ENCODE measurements around the gene HIF1A.
"Not testable (repeated sequence)": the region's sequence is repeated elsewhere in the genome, so short reads cannot be mapped to it uniquely, and the experiment has no call there.

HIF1A gene

DNA sequence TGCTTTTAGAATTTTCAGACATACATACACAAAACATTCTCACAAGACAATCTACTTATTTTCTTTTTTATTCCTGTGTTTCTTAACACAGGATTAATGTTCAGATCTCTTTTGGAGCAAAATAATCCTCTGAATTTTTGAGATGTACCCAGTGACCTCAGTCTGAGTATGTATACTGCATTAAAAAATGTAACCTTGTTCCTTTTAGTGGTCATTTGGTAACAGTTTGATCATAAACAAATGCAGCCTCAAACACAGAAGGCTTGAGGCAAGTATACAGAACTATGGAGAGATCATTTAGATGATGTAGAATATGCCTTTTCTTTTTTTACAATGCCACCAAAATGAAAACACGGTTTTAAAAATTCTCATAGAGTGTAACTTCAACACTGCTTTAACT lies 9.7 kb downstream of the HIF1A start:
- H3K27ac ChIP-seq (ENCODE audit: low read depth, low read length) = no peak overlapping the region
- no peak overlapping the region for H3K9ac ChIP-seq (ENCODE audit: low read length in 5 of 5)
- no peak overlapping the region for H3K4me3 ChIP-seq (ENCODE audit: low read depth in 1 of 5, low read length in 5 of 5)
- H3K9me3 ChIP-seq (ENCODE audit: control insufficient read depth in 5 of 5, low read length in 5 of 5) = no peaks in the 10 kb centered on the region
- no peaks in the 10 kb centered on the region for H3K36me3 ChIP-seq (ENCODE audit: control insufficient read depth in 5 of 5, insufficient read depth in 5 of 5, low read length in 5 of 5)
- H3K4me1 ChIP-seq (ENCODE audit: control insufficient read depth in 5 of 5, insufficient read depth in 5 of 5, low read length in 5 of 5) = peaks cover 0 to 15% (median 12%) of the 10 kb centered on the region in 5 donors
- H3K27me3 ChIP-seq (ENCODE audit: control insufficient read depth in 5 of 5, insufficient read depth in 4 of 5, low read length in 5 of 5) = no peaks in the 10 kb centered on the region

DNA sequence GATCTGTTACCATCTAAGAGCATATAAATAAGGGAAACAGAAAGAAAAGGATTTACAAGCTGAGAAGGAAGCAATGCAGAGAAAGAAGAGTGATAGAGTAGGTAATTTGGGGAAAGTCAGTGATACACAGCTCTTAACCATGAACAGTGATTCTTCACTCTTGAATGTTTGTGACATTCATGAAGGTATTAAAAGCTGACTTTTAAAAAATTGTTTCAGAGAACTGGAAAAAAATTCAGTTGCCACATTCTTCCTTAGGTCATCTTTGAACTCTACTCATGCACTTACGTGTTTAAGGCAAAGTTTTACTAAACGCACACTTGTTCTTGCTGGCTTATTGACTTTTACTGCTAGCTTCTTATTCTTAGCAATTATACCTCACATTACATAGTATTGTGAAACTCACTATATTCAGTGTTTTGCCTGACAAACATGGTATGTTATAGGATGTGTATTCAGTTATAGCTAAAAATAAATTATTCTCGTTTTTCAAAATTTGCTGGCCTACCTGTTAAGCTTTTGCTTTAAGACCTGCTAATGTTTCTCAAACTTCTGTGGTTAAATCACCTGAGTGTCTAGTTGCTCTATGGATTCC lies 10.9 kb downstream of the HIF1A start:
- no peaks in the 10 kb centered on the region for H3K27me3 ChIP-seq (ENCODE audit: control insufficient read depth in 5 of 5, insufficient read depth in 4 of 5, low read length in 5 of 5)
- H3K9ac ChIP-seq (ENCODE audit: low read length in 5 of 5) = no peak overlapping the region
- H3K9me3 ChIP-seq (ENCODE audit: control insufficient read depth in 5 of 5, low read length in 5 of 5) = no peaks in the 10 kb centered on the region
- no peak overlapping the region for H3K27ac ChIP-seq (ENCODE audit: low read depth, low read length)
- no peaks in the 10 kb centered on the region for H3K36me3 ChIP-seq (ENCODE audit: control insufficient read depth in 5 of 5, insufficient read depth in 5 of 5, low read length in 5 of 5)
- peaks cover 0 to 12% (median 8%) of the 10 kb centered on the region in 5 donors for H3K4me1 ChIP-seq (ENCODE audit: control insufficient read depth in 5 of 5, insufficient read depth in 5 of 5, low read length in 5 of 5)
- no peak overlapping the region for H3K4me3 ChIP-seq (ENCODE audit: low read depth in 1 of 5, low read length in 5 of 5)

DNA sequence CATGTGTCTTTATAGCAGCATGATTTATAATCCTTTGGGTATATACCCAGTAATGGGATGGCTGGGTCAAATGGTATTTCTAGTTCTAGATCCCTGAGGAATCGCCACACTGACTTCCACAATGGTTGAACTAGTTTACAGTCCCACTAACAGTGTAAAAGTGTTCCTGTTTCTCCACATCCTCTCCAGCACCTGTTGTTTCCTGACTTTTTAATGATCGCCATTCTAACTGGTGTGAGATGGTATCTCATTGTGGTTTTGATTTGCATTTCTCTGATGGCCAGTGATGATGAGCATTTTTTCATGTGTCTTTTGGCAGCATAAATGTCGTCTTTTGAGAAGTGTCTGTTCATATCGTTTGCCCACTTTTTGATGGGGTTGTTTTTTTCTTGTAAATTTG lies 12.5 kb downstream of the HIF1A start:
- H3K36me3 ChIP-seq (ENCODE audit: control insufficient read depth in 5 of 5, insufficient read depth in 5 of 5, low read length in 5 of 5); H3K9me3 ChIP-seq (ENCODE audit: control insufficient read depth in 5 of 5, low read length in 5 of 5); H3K9ac ChIP-seq (ENCODE audit: low read length in 5 of 5); H3K27ac ChIP-seq (ENCODE audit: low read depth, low read length); H3K27me3 ChIP-seq (ENCODE audit: control insufficient read depth in 5 of 5, insufficient read depth in 4 of 5, low read length in 5 of 5); H3K4me3 ChIP-seq (ENCODE audit: low read depth in 1 of 5, low read length in 5 of 5): not testable (repeated sequence)
- H3K4me1 ChIP-seq (ENCODE audit: control insufficient read depth in 5 of 5, insufficient read depth in 5 of 5, low read length in 5 of 5) = peaks cover 0 to 13% (median 12%) of the 10 kb centered on the region in 5 donors

DNA sequence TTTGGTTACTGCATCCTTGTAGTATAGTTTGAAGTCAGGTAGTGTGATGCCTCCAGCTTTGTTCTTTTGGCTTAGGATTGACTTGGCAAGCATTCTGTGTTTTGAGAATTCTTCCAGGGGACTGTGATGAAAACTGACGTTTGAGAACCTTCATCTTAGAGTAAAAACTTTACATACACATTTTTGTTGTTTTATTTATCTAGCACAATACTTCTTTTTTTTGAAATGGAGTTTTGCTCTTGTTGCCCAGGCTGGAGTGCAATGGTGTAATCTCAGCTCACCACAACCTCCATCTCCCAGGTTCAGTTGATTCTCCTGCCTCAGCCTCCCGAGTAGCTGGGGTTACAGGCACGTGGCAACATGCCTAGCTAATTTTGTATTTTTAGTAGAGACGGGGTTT lies 13.4 kb downstream of the HIF1A start:
- H3K36me3 ChIP-seq (ENCODE audit: control insufficient read depth in 5 of 5, insufficient read depth in 5 of 5, low read length in 5 of 5); H3K9me3 ChIP-seq (ENCODE audit: control insufficient read depth in 5 of 5, low read length in 5 of 5); H3K27me3 ChIP-seq (ENCODE audit: control insufficient read depth in 5 of 5, insufficient read depth in 4 of 5, low read length in 5 of 5); H3K27ac ChIP-seq (ENCODE audit: low read depth, low read length); H3K4me3 ChIP-seq (ENCODE audit: low read depth in 1 of 5, low read length in 5 of 5); H3K9ac ChIP-seq (ENCODE audit: low read length in 5 of 5): not testable (repeated sequence)
- peaks cover 0 to 13% (median 8%) of the 10 kb centered on the region in 5 donors for H3K4me1 ChIP-seq (ENCODE audit: control insufficient read depth in 5 of 5, insufficient read depth in 5 of 5, low read length in 5 of 5)

DNA sequence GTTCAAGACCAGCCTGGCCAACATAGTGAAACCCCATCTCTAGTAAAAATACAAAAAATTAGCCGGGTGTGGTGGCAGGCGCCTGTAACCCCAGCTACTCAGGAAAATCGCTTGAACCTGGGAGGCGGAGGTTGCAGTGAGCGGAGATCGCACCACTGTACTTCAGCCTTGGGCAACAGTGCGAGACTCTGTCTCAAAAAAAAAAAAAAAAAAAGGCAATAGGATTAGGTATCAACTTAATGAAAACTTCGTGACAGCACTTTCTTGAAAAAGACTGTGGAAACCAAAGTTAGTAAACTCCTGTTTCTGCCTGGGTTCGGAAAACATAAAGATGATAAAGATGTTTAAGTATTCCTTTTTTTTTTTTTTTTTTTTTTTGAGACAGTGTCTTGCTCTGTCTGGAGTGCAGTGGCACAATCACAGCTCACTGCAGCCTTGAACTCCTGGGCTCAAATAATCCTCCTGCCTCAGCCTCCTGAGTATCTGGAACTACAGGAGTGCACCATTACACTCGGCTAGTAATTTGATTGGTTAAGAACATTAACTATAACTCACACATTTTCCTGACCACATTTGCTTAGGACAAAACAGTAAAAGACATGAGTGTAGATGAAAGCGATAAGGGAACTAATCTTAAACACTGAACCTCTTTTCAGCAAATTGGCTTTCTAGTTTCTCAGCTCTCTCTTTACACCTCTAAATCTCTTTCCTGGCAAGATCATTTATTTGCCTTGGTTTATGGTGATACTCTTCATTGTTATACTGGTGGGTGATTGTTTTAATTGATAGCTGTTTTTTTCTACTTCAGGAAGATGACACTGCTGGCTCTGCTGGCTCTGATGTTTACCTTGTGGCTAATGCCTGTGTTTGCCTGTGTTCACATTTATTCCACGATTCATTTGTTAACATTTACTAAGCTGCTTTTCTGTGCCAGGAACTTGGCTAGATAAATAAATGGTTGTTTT lies 15.8 kb downstream of the HIF1A start:
- Histone ChIP-seq H3K9me3 (ENCODE audit: control insufficient read depth in 5 of 5, low read length in 5 of 5) (no peaks in the 10 kb centered on the region), H3K4me1 (ENCODE audit: control insufficient read depth in 5 of 5, insufficient read depth in 5 of 5, low read length in 5 of 5) (peaks cover 0 to 22% (median 18%) of the 10 kb centered on the region in 5 donors), H3K9ac (ENCODE audit: low read length in 5 of 5) (no peak overlapping the region), H3K4me3 (ENCODE audit: low read depth in 1 of 5, low read length in 5 of 5) (no peak overlapping the region), H3K27me3 (ENCODE audit: control insufficient read depth in 5 of 5, insufficient read depth in 4 of 5, low read length in 5 of 5) (no peaks in the 10 kb centered on the region), H3K27ac (ENCODE audit: low read depth, low read length) (no peak overlapping the region), H3K36me3 (ENCODE audit: control insufficient read depth in 5 of 5, insufficient read depth in 5 of 5, low read length in 5 of 5) (no peaks in the 10 kb centered on the region)

DNA sequence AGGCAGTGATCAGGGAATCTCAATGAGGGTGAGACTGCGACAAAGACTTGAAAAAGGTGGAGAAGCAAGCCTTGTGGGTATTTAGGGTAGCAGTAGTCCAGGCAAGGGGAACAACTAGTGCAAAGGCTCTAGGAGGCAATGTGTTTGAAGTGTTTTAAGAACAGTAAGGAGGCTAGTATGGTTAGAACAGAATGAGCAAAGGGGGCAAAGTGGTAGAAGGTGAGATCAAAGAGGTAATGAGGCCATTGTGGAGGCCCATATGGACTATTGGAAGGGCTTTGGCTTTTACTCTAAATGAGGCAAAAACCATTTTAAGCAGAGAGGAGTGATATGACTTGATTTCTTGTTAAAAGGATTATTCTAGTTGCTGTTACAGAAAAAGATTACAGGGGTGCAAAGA lies 16.8 kb downstream of the HIF1A start:
- H3K9me3 ChIP-seq (ENCODE audit: control insufficient read depth in 5 of 5, low read length in 5 of 5) = no peaks in the 10 kb centered on the region
- H3K36me3 ChIP-seq (ENCODE audit: control insufficient read depth in 5 of 5, insufficient read depth in 5 of 5, low read length in 5 of 5) = no peaks in the 10 kb centered on the region
- no peak overlapping the region for H3K27ac ChIP-seq (ENCODE audit: low read depth, low read length)
- H3K4me3 ChIP-seq (ENCODE audit: low read depth in 1 of 5, low read length in 5 of 5) = no peak overlapping the region
- H3K27me3 ChIP-seq (ENCODE audit: control insufficient read depth in 5 of 5, insufficient read depth in 4 of 5, low read length in 5 of 5) = no peaks in the 10 kb centered on the region
- H3K4me1 ChIP-seq (ENCODE audit: control insufficient read depth in 5 of 5, insufficient read depth in 5 of 5, low read length in 5 of 5) = peaks cover 0 to 23% (median 20%) of the 10 kb centered on the region in 5 donors
- H3K9ac ChIP-seq (ENCODE audit: low read length in 5 of 5) = no peak overlapping the region

DNA sequence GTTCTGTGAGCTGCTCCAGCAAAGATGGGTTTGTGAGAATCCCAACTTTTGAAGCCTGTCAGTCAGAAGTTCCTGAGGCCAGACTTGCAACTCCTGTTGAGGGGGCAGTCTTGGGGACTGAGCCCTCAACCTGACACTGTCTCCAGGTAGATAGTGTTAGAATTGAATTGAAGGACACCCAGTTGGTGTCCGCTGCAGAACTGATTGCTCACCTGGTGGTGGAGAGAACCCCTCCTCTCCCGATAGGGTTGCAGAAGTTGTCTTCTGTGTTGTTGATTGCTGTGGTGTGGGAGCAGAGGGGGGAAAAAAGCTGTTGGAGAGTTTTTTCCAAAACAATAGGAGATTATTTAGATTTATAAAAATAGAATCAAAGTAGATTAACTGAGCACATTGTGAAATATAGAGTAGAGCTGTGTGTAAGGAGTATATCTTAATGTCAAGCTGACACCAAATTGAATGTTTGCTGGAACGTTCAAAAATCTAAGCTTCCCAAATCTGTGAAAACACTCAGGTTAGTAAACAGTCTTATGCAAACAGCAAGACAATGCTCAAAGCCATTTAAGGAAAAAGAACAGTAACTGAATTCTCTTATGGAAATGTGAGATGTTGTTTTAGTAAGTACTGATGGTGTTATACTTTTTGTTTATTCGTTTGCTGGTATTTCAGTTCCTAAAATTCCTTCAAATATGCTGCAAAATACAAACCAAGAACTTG lies 18.6 kb downstream of the HIF1A start:
- peaks cover 0 to 26% (median 23%) of the 10 kb centered on the region in 5 donors for H3K4me1 ChIP-seq (ENCODE audit: control insufficient read depth in 5 of 5, insufficient read depth in 5 of 5, low read length in 5 of 5)
- H3K27ac ChIP-seq (ENCODE audit: low read depth, low read length) = no peak overlapping the region
- H3K9ac ChIP-seq (ENCODE audit: low read length in 5 of 5) = no peak overlapping the region
- H3K36me3 ChIP-seq (ENCODE audit: control insufficient read depth in 5 of 5, insufficient read depth in 5 of 5, low read length in 5 of 5) = no peaks in the 10 kb centered on the region
- H3K9me3 ChIP-seq (ENCODE audit: control insufficient read depth in 5 of 5, low read length in 5 of 5) = no peaks in the 10 kb centered on the region
- no peak overlapping the region for H3K4me3 ChIP-seq (ENCODE audit: low read depth in 1 of 5, low read length in 5 of 5)
- no peaks in the 10 kb centered on the region for H3K27me3 ChIP-seq (ENCODE audit: control insufficient read depth in 5 of 5, insufficient read depth in 4 of 5, low read length in 5 of 5)

DNA sequence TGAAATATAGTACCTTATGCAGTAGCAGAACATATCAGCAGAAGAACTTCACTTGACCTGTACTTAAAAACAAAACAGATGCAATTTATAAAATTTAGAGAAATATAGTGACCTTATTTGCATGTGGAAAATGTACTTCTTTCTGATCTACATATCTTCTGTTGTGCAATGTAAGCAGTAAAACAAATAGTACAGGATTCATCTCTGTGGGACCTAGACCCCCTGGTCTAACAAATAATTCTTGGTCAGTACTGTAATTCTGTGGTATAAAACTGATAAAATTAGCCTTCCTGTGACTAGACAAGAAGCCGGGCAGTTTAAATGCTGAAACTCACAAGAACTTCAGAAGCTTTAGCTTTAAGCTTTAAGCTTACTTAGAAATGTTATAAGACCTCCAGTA lies 21.6 kb downstream of the HIF1A start:
- Histone ChIP-seq H3K9ac (ENCODE audit: low read length in 5 of 5) (no peak overlapping the region), H3K4me1 (ENCODE audit: control insufficient read depth in 5 of 5, insufficient read depth in 5 of 5, low read length in 5 of 5) (peaks cover 0 to 35% (median 23%) of the 10 kb centered on the region in 5 donors), H3K27me3 (ENCODE audit: control insufficient read depth in 5 of 5, insufficient read depth in 4 of 5, low read length in 5 of 5) (no peaks in the 10 kb centered on the region), H3K36me3 (ENCODE audit: control insufficient read depth in 5 of 5, insufficient read depth in 5 of 5, low read length in 5 of 5) (peaks cover 0 to 4% (median under 1%) of the 10 kb centered on the region in 5 donors), H3K9me3 (ENCODE audit: control insufficient read depth in 5 of 5, low read length in 5 of 5) (no peaks in the 10 kb centered on the region), H3K4me3 (ENCODE audit: low read depth in 1 of 5, low read length in 5 of 5) (no peak overlapping the region), H3K27ac (ENCODE audit: low read depth, low read length) (no peak overlapping the region)

DNA sequence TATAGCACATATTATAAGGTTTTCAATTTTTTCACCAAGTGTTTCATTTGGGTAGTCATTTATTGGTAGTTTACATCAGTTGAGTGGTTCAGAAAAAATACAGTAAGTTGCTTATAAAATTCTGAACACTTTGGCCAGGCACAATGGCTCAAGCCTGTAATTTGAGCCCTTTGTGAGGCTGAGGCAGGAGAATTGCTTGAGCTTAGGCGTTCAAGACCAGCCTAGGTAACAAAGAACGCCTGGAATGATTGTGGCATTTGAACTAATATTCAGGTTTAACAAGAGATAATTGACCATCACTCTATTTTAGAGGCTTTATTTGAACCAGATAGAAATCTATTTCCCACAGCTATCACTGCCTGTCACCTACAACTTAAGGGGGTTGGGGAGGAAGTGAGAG lies 22.7 kb downstream of the HIF1A start:
- Histone ChIP-seq H3K4me1 (ENCODE audit: control insufficient read depth in 5 of 5, insufficient read depth in 5 of 5, low read length in 5 of 5) (peaks cover 0 to 35% (median 23%) of the 10 kb centered on the region in 5 donors), H3K36me3 (ENCODE audit: control insufficient read depth in 5 of 5, insufficient read depth in 5 of 5, low read length in 5 of 5) (peaks cover 2 to 8% (median 6%) of the 10 kb centered on the region in 5 donors), H3K27me3 (ENCODE audit: control insufficient read depth in 5 of 5, insufficient read depth in 4 of 5, low read length in 5 of 5) (no peaks in the 10 kb centered on the region), H3K27ac (ENCODE audit: low read depth, low read length) (no peak overlapping the region), H3K9ac (ENCODE audit: low read length in 5 of 5) (no peak overlapping the region), H3K9me3 (ENCODE audit: control insufficient read depth in 5 of 5, low read length in 5 of 5) (no peaks in the 10 kb centered on the region), H3K4me3 (ENCODE audit: low read depth in 1 of 5, low read length in 5 of 5) (no peak overlapping the region)

All from subcutaneous abdominal adipose tissue (tissue), 5 donors.